Testis (tissue), 2 donors: ENCODE measurements around the gene FBXL7.

Experiments
- POLR2A ChIP-seq: fragments of 450-650 bp; IDR thresholded peaks from one replicate; pipeline ENCODE4 v1.6.1; 2017; ENCODE audit warnings: antibody characterized with exemption, mild to moderate bottlenecking, moderate library complexity
- TF ChIP-seq, protein P1 (sequence below), 3 experiments: fragments of 450-650 bp in 2 of 3; fragments of 200-600 bp in 1 of 3; sonication (generic) in 1 of 3; IDR thresholded peaks; one replicate each; pipeline ENCODE4 v1.5.1; 2016 to 2019; ENCODE audit warnings: antibody characterized with exemption in 3 of 3, mild to moderate bottlenecking in 2 of 3, moderate library complexity in 1 of 3

- TF ChIP-seq, protein P1, sequence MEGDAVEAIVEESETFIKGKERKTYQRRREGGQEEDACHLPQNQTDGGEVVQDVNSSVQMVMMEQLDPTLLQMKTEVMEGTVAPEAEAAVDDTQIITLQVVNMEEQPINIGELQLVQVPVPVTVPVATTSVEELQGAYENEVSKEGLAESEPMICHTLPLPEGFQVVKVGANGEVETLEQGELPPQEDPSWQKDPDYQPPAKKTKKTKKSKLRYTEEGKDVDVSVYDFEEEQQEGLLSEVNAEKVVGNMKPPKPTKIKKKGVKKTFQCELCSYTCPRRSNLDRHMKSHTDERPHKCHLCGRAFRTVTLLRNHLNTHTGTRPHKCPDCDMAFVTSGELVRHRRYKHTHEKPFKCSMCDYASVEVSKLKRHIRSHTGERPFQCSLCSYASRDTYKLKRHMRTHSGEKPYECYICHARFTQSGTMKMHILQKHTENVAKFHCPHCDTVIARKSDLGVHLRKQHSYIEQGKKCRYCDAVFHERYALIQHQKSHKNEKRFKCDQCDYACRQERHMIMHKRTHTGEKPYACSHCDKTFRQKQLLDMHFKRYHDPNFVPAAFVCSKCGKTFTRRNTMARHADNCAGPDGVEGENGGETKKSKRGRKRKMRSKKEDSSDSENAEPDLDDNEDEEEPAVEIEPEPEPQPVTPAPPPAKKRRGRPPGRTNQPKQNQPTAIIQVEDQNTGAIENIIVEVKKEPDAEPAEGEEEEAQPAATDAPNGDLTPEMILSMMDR (IDR thresholded peaks at IDR 0.05), result no peak
- no peak for TF ChIP-seq POLR2A
These were observed 307.9 kb downstream of the FBXL7 start for GRCh38 chr5:15807871-15808270.
